Posterior cingulate gyrus (tissue), 11 donors: Measurements from ENCODE around the gene SRSF2.
"Not testable (repeated sequence)": the region's sequence is repeated elsewhere in the genome, so short reads cannot be mapped to it uniquely, and the experiment has no call there.

Experiments
- DNase-seq, 10 donors: peaks; one replicate each; pipeline versions ENCODE4 v3.0.0 to v3.0.0-alpha.2; 2020 to 2021; ENCODE audit warnings: mixed read lengths in 3 of 10
- intact Hi-C: fragments of 100-400 bp; cut with DNase I; formaldehyde crosslinking; loops from one replicate; pipeline ENCODE4 v1.15.1; 2023

Gene SRSF2

DNA sequence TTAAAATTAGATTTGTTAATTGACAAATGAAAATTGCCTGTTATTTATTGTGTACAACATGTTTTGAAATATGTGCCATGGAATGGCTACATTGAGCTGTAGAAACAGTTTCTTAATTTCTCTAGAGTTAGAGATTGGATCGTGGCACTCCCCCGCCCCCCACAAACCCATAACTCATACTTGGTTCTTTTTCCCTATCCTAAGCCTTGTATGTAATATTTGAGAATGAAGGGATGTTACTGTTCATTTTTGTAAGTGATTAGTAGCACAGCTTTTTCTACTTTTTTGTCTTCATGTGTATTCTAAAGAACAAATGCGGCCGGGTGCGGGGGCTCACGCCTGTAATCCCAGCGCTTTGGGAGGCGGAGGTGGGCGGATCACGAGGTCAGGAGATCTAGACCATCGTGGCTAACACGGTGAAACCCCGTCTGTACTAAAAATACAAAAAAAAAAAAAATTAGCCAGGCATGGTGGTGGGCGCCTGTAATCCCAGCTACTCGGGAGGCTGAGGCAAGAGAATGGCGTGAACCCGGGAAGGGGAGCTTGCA, 2.5 kb upstream of the SRSF2 start:
- intact Hi-C loops, DNase-seq: not testable (repeated sequence)

GRCh38 chr17:76738468-76738850, 1.3 kb upstream of the SRSF2 start:
- intact Hi-C loops, result no loop called here
- no peak for DNase-seq

- DNase-seq, result peak; percentile 81 to 98 (median 86)
- intact Hi-C loops, result loop anchor here (1.0 kb wide), 1 partner anchor 12 kb away; the partner anchor contains the start of genes JMJD6 and METTL23
Observed at GRCh38 chr17:76737676-76738467, 741 bp upstream of the SRSF2 start, which contains the start of gene MFSD11. Gene MFSD11 (plus strand): TSS chr17:76738119. CDS start chr17:76738353, 234 bp downstream.

DNA sequence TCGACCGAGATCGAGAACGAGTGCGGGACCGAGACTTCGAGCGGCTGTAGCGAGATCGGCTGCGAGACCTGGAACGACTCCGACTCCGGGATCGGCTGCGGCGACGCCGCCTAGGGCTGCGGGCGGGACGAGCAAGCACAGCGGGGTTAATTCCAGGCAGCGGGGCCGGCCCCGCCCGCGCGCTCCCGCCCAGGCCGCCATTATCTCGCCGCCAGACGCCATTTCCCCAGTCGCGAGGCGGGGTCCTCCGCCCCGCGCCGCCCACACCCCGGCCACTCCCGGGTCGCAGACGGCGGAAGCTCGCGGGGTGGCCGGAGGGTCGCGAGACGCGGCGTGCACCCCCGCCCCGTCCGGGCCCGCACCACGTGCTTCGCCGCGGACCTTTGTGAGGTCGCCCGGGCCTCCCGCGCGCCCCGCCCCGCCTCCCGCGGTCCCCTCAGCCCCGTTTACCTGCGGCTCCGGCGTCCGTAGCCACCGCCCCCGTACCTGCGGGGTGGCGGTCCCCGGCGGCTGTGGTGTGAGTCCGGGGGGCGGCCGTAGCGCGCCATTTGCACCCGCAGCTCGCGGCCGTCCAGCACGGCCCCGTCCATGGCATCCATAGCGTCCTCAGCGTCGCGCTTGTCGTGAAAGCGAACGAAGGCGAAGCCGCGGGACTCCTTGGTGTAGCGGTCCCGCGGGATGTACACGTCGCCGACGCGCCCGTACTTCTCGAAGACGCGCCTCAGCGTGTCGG, 616 bp downstream of the SRSF2 start:
- peak; percentile 59 to 95 (median 71) for DNase-seq
- intact Hi-C loops, result loop anchor here (1.0 kb wide), 1 partner anchor 10 kb away; the partner anchor contains the start of genes JMJD6 and METTL23

DNA sequence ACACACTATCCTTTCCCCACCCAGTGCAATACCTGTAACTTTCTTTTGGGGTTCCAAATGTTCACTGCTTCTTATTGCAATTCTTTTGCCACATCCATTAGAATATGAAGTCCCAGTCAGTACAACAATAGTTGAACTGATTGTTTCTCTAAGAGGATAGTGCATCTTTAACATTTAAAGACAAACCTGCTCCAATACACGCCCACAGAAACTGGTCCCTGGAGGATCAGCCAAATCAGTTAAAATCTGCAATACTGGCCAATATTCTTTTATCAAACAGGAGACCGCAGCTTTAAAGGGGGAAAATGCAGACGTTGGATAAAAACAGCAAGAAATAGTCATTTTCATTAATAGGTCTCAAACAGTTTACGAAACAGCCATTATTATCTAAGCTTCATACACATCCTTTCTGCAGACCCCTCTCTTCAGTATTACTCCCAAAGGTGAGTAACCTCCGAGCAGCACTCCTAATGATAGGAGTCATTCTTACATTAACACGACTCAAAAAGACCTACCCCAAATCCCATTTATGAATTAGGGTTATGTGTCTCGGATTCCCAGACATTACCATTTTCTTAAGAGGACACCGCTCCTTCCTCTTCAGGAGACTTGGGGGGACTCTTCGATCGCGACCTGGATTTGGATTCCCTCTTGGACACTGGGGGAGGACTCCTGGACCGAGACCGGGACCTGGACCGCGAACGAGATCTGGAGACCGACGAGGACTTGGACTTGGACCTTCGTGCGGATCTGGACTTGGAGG, 1.4 kb downstream of the SRSF2 start:
- intact Hi-C loops, result no loop called here
- DNase-seq, result no peak

DNA sequence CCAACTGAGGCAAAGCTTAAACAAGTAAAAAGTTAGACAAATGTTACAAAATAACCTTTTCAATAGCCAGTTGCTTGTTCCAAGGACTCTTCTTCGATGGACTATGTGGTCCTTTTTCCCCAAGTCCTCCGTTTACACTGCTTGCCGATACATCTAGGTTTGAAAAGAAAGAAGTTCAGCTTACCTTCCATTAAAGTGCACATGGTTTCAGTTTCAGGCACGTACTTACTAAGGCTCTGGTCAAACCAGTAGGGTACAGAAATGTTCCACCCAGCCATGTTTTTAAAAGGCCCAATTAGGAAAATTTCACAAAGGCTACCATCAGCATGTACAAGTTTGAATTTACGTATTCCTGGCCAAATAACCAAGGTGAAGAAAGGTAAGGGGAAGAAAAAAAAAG, 2.1 kb downstream of the SRSF2 start:
- no peak for DNase-seq

DNA sequence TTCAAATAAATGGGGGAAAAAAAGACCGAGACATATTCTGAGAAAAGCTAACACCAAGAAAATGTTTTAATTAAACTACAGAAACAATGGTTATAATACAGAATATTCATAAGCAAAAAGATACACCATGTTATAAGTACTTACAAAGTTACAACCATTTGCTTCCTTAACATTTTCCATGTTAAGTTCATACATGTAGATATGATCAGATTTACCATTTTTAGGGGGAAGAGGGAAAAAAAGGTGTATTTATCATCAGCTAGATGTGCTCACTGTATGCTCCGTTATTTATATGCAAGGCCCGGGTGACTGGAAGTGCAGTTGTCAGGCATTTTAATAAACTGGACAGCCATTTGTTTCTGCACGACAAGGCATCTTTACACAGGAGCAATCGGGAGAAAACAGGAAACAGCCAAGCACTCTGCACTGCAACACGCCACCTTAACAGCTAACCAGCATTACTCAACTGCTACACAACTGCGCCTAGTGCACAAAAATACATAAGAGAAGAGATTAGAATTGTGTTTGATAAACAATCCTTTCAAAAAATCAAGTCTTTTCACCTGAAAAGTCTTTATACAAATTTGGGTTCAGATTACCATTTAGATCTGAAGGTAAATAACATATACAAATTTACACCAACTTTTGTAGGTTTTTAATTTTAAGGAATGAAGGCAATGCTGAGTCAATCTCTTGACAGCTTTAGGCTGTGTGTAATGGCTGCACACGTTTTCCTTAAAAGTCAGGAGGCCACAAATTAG, 2.9 kb downstream of the SRSF2 start:
- intact Hi-C loops, result no loop called here
- DNase-seq, result no peak

More for the DNA sequence above, 2.1 kb downstream of the SRSF2 start:
- intact Hi-C loops, result no loop called here

- intact Hi-C loops, result no loop called here
- no peak for DNase-seq
Observed at GRCh38 chr17:76733618-76733957, 3.5 kb downstream of the SRSF2 start.

GRCh38 chr17:76732734-76733617, 4.2 kb downstream of the SRSF2 start:
- no peak for DNase-seq

DNA sequence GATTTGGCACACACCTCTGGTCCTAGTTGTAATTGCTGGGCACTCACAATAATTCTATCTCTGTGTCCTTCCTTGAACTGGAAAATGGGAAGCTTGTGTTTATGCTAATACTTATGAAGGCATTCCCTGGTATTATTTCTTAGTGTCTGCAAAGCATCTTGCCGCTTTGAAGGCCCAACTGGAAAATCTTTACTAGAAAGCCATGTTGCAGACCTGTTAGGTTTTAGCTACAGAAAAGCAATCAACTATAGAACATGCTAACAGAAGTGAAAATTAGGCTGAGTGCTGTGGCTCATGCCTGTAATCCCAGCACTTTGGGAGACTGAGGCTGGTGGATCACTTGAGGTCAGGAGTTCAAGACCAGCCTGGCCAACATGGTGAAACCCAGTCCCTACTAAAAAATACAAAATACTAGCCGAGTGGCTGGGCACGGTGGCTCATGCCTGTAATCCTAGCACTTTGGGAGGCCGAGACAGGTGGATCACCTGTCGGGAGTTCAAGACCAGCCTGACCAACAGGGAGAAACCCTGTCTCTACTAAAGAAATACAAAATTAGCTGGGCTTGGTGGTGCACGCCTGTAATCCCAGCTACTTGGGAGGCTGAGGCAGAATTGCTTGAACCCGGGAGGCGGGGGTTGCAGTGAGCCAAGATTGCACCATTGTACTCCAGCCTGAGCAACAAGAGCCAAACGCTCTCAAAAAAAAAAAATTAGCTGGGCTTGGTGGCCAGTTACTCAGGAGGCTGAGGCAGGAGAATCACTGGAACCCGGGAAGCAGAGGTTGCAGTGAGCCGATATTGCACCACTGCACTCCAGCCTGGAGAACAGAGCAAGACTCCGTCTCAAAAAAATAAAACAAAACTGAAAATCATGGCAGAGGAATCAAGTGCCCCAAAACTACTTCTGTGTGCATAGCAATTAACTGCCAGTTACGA, 5.1 kb downstream of the SRSF2 start:
- intact Hi-C loops, DNase-seq: not testable (repeated sequence)

More at GRCh38 chr17:76732734-76733617, 4.2 kb downstream of the SRSF2 start:
- intact Hi-C loops, result no loop called here

- intact Hi-C loops, result loop anchor here (5.0 kb wide), 1 partner anchor 56 kb away; no protein-coding TSS in a partner anchor
- peak in 1 of 10 donors; percentile 82 for DNase-seq
Observed at GRCh38 chr17:76727745-76728456, 9.2 kb downstream of the SRSF2 start.

GRCh38 chr17:76726776-76727718, 10.1 kb downstream of the SRSF2 start, which contains the start of gene METTL23:
Gene METTL23 (plus strand): TSS chr17:76726839. CDS start chr17:76729711, 2,872 bp downstream.
- peak in 8 of 10 donors; percentile 47 to 88 (median 66) for DNase-seq
- intact Hi-C loops, result loop anchor here (1.0 to 5.0 kb wide), 2 partner anchors 10 to 55 kb away; partner anchors contain the start of gene SRSF2

DNA sequence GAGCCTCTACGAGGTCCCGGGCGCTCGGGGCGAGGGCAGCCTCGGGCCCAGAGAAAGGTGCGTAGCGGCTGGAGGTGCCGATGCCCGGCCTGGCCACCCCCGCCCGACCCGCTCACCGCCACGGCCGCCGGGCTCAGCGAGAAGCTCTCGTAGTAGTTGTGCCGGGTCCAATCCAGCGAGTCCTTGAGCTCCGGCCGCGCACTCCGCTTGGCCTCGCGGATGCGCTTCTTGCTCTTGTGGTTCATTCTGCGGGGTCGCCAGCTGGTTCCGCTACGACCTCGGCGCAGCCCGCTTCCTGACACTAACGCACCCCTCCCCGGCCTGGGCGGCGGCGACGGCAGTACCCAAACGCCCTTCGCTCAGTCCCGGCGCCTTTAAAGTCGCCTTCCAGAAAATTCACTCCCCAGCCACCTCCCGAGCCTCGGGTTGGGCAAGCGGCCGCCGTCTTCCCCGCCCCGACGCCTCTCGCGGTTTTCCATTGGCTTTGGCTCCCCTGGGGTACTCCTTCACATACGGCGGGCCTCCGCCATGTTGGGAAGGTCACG, 10.8 kb downstream of the SRSF2 start, which contains the start of gene JMJD6:
JMJD6 (minus strand) TSS at position 376 of the 545 bp plus-strand sequence; CDS start at position 245, 131 bp downstream.
- DNase-seq, result peak; percentile 93 to 99 (median 97)
- intact Hi-C loops, result loop anchor here (1.0 to 5.0 kb wide), 2 partner anchors 11 to 54 kb away; partner anchors contain the start of gene SRSF2

- DNase-seq, result peak in 9 of 10 donors; percentile 29 to 94 (median 53)
- intact Hi-C loops, result loop anchor here (1.0 to 5.0 kb wide), 2 partner anchors 12 to 53 kb away; partner anchors contain the start of gene SRSF2
Observed at GRCh38 chr17:76725580-76726230, 11.4 kb downstream of the SRSF2 start.
